GM18505 (cell line): Measurements from ENCODE around the gene AMFR.

Source experiments
- ATAC-seq: cut with Tn5 transposase; IDR thresholded peaks from one replicate; pipeline ENCODE4 v1.9.1; 2021; ENCODE audit not compliant: unreplicated experiment
- POLR2A ChIP-seq: IDR thresholded peaks from 4 replicates; pipeline ENCODE4 v1.6.1; 2011; ENCODE audit warnings: borderline replicate concordance; ENCODE audit not compliant: insufficient read depth, insufficient read length; ENCODE audit errors: extremely low read depth

Gene AMFR

GRCh38 chr16:56370875-56371659, 54.3 kb downstream of the AMFR start:
- TF ChIP-seq POLR2A = no peak
- ATAC-seq = no peak

GRCh38 chr16:56370185-56370874, 55.0 kb downstream of the AMFR start:
- no peak for ATAC-seq
- TF ChIP-seq POLR2A = no peak

GRCh38 chr16:56369202-56369601, 56.1 kb downstream of the AMFR start:
- TF ChIP-seq POLR2A = no peak
- ATAC-seq = no peak

GRCh38 chr16:56368545-56368944, 56.8 kb downstream of the AMFR start:
- no peak for TF ChIP-seq POLR2A
- no peak for ATAC-seq

GRCh38 chr16:56367764-56368163, 57.6 kb downstream of the AMFR start:
- no peak for TF ChIP-seq POLR2A
- ATAC-seq = no peak

GRCh38 chr16:56366945-56367344, 58.4 kb downstream of the AMFR start:
- no peak for ATAC-seq
- no peak for TF ChIP-seq POLR2A

- ATAC-seq = no peak
- TF ChIP-seq POLR2A = no peak
Observed at GRCh38 chr16:56365552-56365951, 59.8 kb downstream of the AMFR start.

- no peak for ATAC-seq
- TF ChIP-seq POLR2A = no peak
Observed at GRCh38 chr16:56364865-56365264, 60.5 kb downstream of the AMFR start.

GRCh38 chr16:56363781-56364565, 61.4 kb downstream of the AMFR start:
- no peak for ATAC-seq
- no peak for TF ChIP-seq POLR2A

GRCh38 chr16:56363181-56363716, 62.1 kb downstream of the AMFR start:
- TF ChIP-seq POLR2A = no peak
- ATAC-seq = no peak

- no peak for TF ChIP-seq POLR2A
- ATAC-seq = no peak
Observed at GRCh38 chr16:56362706-56363105, 62.6 kb downstream of the AMFR start.

- TF ChIP-seq POLR2A = no peak
Observed at GRCh38 chr16:56362057-56362655, 63.2 kb downstream of the AMFR start.

GRCh38 chr16:56360117-56361008, 65.0 kb downstream of the AMFR start:
- ATAC-seq = no peak
- no peak for TF ChIP-seq POLR2A

More at GRCh38 chr16:56362057-56362655, 63.2 kb downstream of the AMFR start:
- no peak for ATAC-seq
